ENCODE data around the gene PALM3.
"Not testable (repeated sequence)": the region's sequence is repeated elsewhere in the genome, so short reads cannot be mapped to it uniquely, and the experiment has no call there.

PALM3 gene

GRCh38 chr19:14059093-14059480 lies 2.8 kb downstream of the PALM3 start:
- peak; percentile 53 for DNase-seq

GRCh38 chr19:14058182-14059092 lies 3.4 kb downstream of the PALM3 start:
- DNase-seq: no peak

- DNase-seq: no peak
Observed at GRCh38 chr19:14056741-14057356, 5.0 kb downstream of the PALM3 start.

- no peak for DNase-seq
Observed at GRCh38 chr19:14056069-14056666, 5.7 kb downstream of the PALM3 start.

- DNase-seq: no peak
Observed at GRCh38 chr19:14055396-14055795, 6.5 kb downstream of the PALM3 start.

GRCh38 chr19:14054721-14055120 lies 7.2 kb downstream of the PALM3 start:
- DNase-seq: no peak

GRCh38 chr19:14054099-14054498 lies 7.8 kb downstream of the PALM3 start:
- DNase-seq: no peak

- DNase-seq: no peak
Observed at GRCh38 chr19:14053500-14053899, 8.4 kb downstream of the PALM3 start.

GRCh38 chr19:14053032-14053431 lies 8.8 kb downstream of the PALM3 start:
- DNase-seq: no peak

GRCh38 chr19:14052470-14052869 lies 9.4 kb downstream of the PALM3 start:
- no peak for DNase-seq

GRCh38 chr19:14051980-14052379 lies 9.9 kb downstream of the PALM3 start:
- no peak for DNase-seq

GRCh38 chr19:14050961-14051360 lies 10.9 kb downstream of the PALM3 start:
- not testable (repeated sequence) for DNase-seq

- no peak for DNase-seq
Observed at GRCh38 chr19:14050512-14050911, 11.4 kb downstream of the PALM3 start.

GRCh38 chr19:14048443-14049153 lies 13.3 kb downstream of the PALM3 start:
- DNase-seq: peak; percentile 81

GRCh38 chr19:14047866-14048265 lies 14.0 kb downstream of the PALM3 start:
- not testable (repeated sequence) for DNase-seq

- DNase-seq: peak; percentile 79
Observed at GRCh38 chr19:14042659-14043608, 18.9 kb downstream of the PALM3 start.

GRCh38 chr19:14039181-14039580 lies 22.7 kb downstream of the PALM3 start:
- DNase-seq: no peak

GRCh38 chr19:14035706-14036105 lies 26.2 kb downstream of the PALM3 start:
- DNase-seq: no peak

- DNase-seq: not testable (repeated sequence)
Observed at GRCh38 chr19:14035159-14035558, 26.7 kb downstream of the PALM3 start.

- DNase-seq: no peak
Observed at GRCh38 chr19:14033946-14034345, 27.9 kb downstream of the PALM3 start.

- DNase-seq: peak; percentile 88
Observed at GRCh38 chr19:14031719-14032480, 30.0 kb downstream of the PALM3 start, which contains the start of gene IL27RA. TSS of gene IL27RA (plus strand) at chr19:14031762. CDS start at chr19:14031873, 111 bp downstream.

Data from CD4-positive, alpha-beta T cell treated with Interleukin-17A for 1 hour (primary cell).